Ascending aorta (tissue), 2 donors: ENCODE data around the gene ATG9B. TPM values are rescaled to one million over a fixed set of nuclear protein-coding genes. Genes with fewer than 3 reads are reported as not detected.

Experiments used
- DNase-seq, 2 donors: peaks; one replicate each; pipeline ENCODE4 v3.0.0-alpha.2; 2019; ENCODE audit warnings: low spot score in 2 of 2
- H3K27ac ChIP-seq, 2 donors: fragments of 200-600 bp; sonication (generic); one replicate each; pipeline ENCODE4 v1.5.1; 2016 to 2017; ENCODE audit warnings: mild to moderate bottlenecking in 1 of 2
- H3K27me3 ChIP-seq: fragments of 200-600 bp; sonication (generic); one replicate; pipeline ENCODE4 v1.5.1; 2017
- H3K36me3 ChIP-seq, 2 donors: fragments of 200-600 bp; sonication (generic); one replicate each; pipeline ENCODE4 v1.5.1; 2016
- H3K4me1 ChIP-seq, 2 donors: fragments of 200-600 bp; sonication (generic); one replicate each; pipeline ENCODE4 v1.5.1; 2016 to 2017; ENCODE audit warnings: mild to moderate bottlenecking in 1 of 2
- H3K4me3 ChIP-seq, 2 donors: fragments of 200-600 bp; sonication (generic); one replicate each; pipeline ENCODE4 v1.5.1; 2016 to 2017; ENCODE audit warnings: mild to moderate bottlenecking in 1 of 2
- H3K9me3 ChIP-seq, 2 donors: fragments of 200-600 bp; sonication (generic); one replicate each; pipeline ENCODE4 v1.5.1; 2016
- intact Hi-C: fragments of 100-400 bp; cut with DNase I; formaldehyde crosslinking; loops from one replicate; pipeline ENCODE4 v1.15.1; 2023
- total RNA-seq: library from RNA; depleted of rRNA; stranded (reverse); fragments of >200 nt; gene quantifications from one replicate; pipeline ENCODE4 v1.1.0, GENCODE V29; 2016
- TF ChIP-seq, protein P1 (sequence below), 3 experiments: fragments of 200-600 bp in 2 of 3; fragments of 450-650 bp in 1 of 3; sonication (generic) in 2 of 3; IDR thresholded peaks; one replicate each; pipeline ENCODE4 v1.5.1; 2016 to 2019; ENCODE audit warnings: antibody characterized with exemption in 3 of 3, mild to moderate bottlenecking in 1 of 3, moderate library complexity in 1 of 3

Gene ATG9B
- total RNA-seq, 1 donor from 2014 or later: not detected

DNA sequence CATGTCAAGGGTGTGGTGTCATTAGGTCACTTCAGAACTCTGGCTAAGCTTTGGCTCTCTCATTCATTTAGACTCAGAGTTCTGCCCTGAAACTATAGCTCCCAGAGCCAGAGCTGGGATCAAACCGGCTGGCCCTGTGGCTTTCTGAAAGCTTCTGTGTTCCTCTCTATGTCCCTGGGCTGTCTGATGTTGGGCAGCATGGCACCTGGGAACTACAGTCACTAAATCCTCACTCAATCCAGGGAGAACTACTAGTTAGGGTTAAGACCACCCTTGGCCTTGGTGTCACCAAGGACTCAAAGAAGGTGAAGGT lies 13.2 kb downstream of the ATG9B start:
- TF ChIP-seq, protein P1, sequence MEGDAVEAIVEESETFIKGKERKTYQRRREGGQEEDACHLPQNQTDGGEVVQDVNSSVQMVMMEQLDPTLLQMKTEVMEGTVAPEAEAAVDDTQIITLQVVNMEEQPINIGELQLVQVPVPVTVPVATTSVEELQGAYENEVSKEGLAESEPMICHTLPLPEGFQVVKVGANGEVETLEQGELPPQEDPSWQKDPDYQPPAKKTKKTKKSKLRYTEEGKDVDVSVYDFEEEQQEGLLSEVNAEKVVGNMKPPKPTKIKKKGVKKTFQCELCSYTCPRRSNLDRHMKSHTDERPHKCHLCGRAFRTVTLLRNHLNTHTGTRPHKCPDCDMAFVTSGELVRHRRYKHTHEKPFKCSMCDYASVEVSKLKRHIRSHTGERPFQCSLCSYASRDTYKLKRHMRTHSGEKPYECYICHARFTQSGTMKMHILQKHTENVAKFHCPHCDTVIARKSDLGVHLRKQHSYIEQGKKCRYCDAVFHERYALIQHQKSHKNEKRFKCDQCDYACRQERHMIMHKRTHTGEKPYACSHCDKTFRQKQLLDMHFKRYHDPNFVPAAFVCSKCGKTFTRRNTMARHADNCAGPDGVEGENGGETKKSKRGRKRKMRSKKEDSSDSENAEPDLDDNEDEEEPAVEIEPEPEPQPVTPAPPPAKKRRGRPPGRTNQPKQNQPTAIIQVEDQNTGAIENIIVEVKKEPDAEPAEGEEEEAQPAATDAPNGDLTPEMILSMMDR (IDR thresholded peaks at IDR 0.05): no peak
- no peak for DNase-seq
- intact Hi-C loops: loop anchor here (5.0 kb wide), 1 partner anchor 101 kb away; no protein-coding TSS in a partner anchor
- peaks cover 5 to 9% of the 10 kb centered on the region in 2 donors for H3K4me1 ChIP-seq
- H3K27ac ChIP-seq: no peak overlapping the region
- peaks cover 8% of the 10 kb centered on the region for H3K27me3 ChIP-seq
- no peaks in the 10 kb centered on the region for H3K9me3 ChIP-seq
- no peak overlapping the region for H3K4me3 ChIP-seq
- no peaks in the 10 kb centered on the region for H3K36me3 ChIP-seq

DNA sequence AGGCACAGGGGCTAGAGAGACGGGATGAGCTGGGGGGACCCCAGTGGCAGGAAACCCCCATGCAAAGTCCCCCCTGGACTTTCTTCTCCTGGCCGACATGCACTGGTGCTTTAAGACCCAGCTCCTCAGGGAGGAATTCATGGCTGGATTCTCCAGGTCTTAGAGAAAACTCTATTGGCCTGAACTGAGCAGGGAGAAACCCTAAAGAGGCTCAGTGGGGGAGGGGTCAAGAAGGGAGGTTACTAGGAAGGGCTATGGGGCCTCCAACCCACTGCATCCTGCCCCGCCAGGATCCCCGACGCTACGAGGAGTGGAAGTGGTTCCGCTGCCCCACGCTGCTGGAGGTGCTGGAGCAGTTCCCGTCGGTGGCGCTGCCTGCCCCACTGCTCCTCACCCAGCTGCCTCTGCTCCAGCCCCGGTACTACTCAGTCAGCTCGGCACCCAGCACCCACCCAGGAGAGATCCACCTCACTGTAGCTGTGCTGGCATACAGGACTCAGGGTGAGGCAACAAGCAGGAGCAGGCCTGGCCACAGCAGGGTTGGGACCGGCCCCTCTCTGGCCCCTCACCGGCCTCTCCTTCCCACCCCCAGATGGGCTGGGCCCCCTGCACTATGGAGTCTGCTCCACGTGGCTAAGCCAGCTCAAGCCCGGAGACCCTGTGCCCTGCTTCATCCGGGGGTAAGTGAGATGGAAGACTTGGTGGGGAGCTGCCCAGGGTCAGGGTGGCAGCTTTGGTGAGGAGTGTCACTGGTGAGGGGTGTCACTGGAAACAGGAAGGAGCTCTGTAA lies 13.8 kb downstream of the ATG9B start:
- H3K27me3 ChIP-seq: peaks cover 8% of the 10 kb centered on the region
- intact Hi-C loops: loop anchor here (5.0 kb wide), 1 partner anchor 102 kb away; no protein-coding TSS in a partner anchor

GRCh38 chr7:151010037-151010306 lies 14.3 kb downstream of the ATG9B start:
- H3K27ac ChIP-seq: no peak overlapping the region
- H3K4me3 ChIP-seq: no peak overlapping the region
- H3K36me3 ChIP-seq: no peaks in the 10 kb centered on the region
- H3K9me3 ChIP-seq: no peaks in the 10 kb centered on the region
- TF ChIP-seq, protein P1 (IDR thresholded peaks at IDR 0.05): no peak
- H3K27me3 ChIP-seq: peaks cover 8% of the 10 kb centered on the region
- intact Hi-C loops: loop anchor here (5.0 kb wide), 1 partner anchor 102 kb away; no protein-coding TSS in a partner anchor
- DNase-seq: no peak
- H3K4me1 ChIP-seq: peaks cover 5 to 9% of the 10 kb centered on the region in 2 donors

More for the DNA sequence above, 13.8 kb downstream of the ATG9B start:
- peaks cover 5 to 9% of the 10 kb centered on the region in 2 donors for H3K4me1 ChIP-seq
- H3K4me3 ChIP-seq: no peak overlapping the region
- no peaks in the 10 kb centered on the region for H3K36me3 ChIP-seq
- TF ChIP-seq, protein P1 (IDR thresholded peaks at IDR 0.05): no peak
- DNase-seq: no peak
- no peak overlapping the region for H3K27ac ChIP-seq
- H3K9me3 ChIP-seq: no peaks in the 10 kb centered on the region

DNA sequence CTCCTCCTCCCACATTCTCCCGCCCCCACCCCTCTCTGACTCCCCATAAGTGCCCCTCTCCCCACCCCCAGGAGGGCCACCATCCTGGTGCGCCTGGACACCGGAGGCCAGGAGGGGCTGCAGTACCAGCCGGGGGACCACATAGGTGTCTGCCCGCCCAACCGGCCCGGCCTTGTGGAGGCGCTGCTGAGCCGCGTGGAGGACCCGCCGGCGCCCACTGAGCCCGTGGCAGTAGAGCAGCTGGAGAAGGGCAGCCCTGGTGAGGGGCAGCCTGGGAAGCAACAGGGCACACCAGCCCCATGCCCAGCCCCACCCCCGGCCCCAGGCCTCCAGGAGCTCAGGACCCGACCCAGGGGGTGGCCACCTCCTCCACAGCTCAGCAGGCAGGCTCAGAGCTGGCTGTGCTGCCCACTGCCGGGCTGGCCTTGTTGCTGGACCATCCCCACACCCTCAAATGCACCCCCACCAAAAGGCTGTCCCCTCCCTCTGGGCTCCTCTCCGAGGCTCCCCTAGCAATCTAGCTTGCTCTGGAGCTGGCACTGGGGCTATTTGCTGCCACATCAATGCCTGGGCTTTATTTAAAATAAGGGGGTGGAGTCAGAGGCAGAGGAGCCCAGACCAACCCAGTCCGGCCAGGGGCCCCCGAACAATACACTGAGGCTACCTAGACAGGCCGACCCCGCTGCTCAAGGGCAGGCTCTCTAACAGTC lies 14.8 kb downstream of the ATG9B start:
- no peaks in the 10 kb centered on the region for H3K36me3 ChIP-seq
- H3K4me3 ChIP-seq: no peak overlapping the region
- H3K4me1 ChIP-seq: peaks cover 5 to 9% of the 10 kb centered on the region in 2 donors
- H3K27ac ChIP-seq: no peak overlapping the region
- intact Hi-C loops: loop anchor here (5.0 kb wide), 1 partner anchor 103 kb away; no protein-coding TSS in a partner anchor
- H3K9me3 ChIP-seq: no peaks in the 10 kb centered on the region
- TF ChIP-seq, protein P1 (IDR thresholded peaks at IDR 0.05): no peak
- peaks cover 8% of the 10 kb centered on the region for H3K27me3 ChIP-seq
- DNase-seq: no peak

DNA sequence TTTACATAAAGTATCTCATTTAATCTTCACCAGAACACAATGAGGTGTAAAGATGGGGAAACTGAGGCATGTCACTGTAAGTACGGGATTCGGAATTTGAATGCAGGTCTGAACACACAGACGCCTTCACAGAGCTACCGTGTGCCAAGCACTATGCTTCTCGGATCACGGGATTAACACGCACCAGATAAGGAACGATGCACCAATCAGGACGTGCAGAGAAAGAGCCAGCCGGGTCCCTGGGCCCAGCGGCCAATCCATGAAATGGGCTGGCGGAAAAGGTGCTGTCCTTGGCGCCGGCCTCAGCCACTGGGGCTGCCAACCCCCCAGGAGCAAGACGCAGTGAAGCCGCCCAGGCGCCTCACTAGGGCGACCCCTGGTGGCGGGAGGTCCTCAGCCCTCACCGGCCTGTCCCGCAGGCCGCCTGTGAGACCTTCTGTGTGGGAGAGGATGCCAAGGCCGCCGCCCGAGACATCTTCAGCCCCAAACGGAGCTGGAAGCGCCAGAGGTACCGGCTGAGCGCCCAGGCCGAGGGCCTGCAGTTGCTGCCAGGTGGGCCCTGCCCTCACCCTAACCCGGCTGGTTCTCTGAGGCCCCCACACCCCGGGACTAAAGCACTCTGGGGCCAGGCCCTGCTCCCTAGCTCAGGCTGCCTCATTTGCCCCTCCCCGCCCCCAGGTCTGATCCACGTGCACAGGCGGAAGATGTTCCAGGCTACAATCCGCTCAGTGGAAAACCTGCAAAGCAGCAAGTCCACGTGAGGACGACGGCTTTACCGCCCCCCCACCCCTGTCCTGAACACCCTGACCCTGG lies 15.6 kb downstream of the ATG9B start:
- H3K27ac ChIP-seq: no peak overlapping the region
- H3K9me3 ChIP-seq: no peaks in the 10 kb centered on the region
- peaks cover 4 to 5% of the 10 kb centered on the region in 2 donors for H3K4me1 ChIP-seq
- DNase-seq: no peak
- peak overlapping the region in 1 of 2 donors; percentile 20 for H3K4me3 ChIP-seq
- peaks cover 8% of the 10 kb centered on the region for H3K27me3 ChIP-seq
- H3K36me3 ChIP-seq: no peaks in the 10 kb centered on the region
- TF ChIP-seq, protein P1 (IDR thresholded peaks at IDR 0.05): peak; percentile 56 to 75 (median 57)
- intact Hi-C loops: no loop called here
